ENCODE measurements around the gene PCDHB3.
"Not testable (repeated sequence)": the region's sequence is repeated elsewhere in the genome, so short reads cannot be mapped to it uniquely, and the experiment has no call there.

Gene PCDHB3

GRCh38 chr5:141135718-141136266, 35.5 kb downstream of the PCDHB3 start:
- no peak for DNase-seq (ENCODE audit: low spot score)

DNA sequence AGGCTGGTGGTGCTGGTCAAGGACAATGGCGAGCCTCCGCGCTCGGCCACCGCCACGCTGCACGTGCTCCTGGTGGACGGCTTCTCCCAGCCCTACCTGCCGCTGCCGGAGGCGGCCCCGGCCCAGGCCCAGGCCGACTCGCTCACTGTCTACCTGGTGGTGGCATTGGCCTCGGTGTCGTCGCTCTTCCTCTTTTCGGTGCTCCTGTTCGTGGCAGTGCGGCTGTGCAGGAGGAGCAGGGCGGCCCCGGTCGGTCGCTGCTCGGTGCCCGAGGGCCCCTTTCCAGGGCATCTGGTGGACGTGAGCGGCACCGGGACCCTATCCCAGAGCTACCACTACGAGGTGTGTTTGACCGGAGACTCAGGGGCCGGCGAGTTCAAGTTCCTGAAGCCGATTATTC, 37.1 kb downstream of the PCDHB3 start:
- DNase-seq (ENCODE audit: low spot score) = not testable (repeated sequence)

- no peak for DNase-seq (ENCODE audit: low spot score)
These were observed 49.5 kb downstream of the PCDHB3 start, which contains the start of gene PCDHB6 for GRCh38 chr5:141149812-141150211. TSS of gene PCDHB6 (plus strand) at chr5:141150057. CDS start at chr5:141150258, 201 bp downstream.

- DNase-seq (ENCODE audit: low spot score) = no peak
These were observed 50.1 kb downstream of the PCDHB3 start for GRCh38 chr5:141150224-141150992.

- no peak for DNase-seq (ENCODE audit: low spot score)
These were observed 50.7 kb downstream of the PCDHB3 start for GRCh38 chr5:141150993-141151325.

- not testable (repeated sequence) for DNase-seq (ENCODE audit: low spot score)
These were observed 51.4 kb downstream of the PCDHB3 start for GRCh38 chr5:141151632-141152031.

DNA sequence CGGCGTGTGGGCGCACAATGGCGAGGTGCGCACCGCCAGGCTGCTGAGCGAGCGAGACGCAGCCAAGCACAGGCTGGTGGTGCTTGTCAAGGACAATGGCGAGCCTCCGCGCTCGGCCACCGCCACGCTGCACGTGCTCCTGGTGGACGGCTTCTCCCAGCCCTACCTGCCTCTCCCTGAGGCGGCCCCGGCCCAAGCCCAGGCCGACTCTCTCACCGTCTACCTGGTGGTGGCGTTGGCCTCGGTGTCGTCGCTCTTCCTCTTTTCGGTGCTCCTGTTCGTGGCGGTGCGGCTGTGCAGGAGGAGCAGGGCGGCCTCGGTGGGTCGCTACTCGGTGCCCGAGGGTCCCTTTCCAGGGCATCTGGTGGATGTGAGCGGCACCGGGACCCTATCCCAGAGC, 51.8 kb downstream of the PCDHB3 start:
- DNase-seq (ENCODE audit: low spot score) = not testable (repeated sequence)

All from RKO (cell line).